Measurements from ENCODE around the gene ZNF683.

- TF ChIP-seq FOXM1 (IDR thresholded peaks at IDR 0.05; ENCODE audit: low read depth) (no peak), FOXM1 (CRISPR knock-in tag; IDR thresholded peaks at IDR 0.05; ENCODE audit: low read depth) (no peak), FOSL1 (tag; conservative IDR thresholded peaks at IDR 0.05) (no peak), GABPA (tag; conservative IDR thresholded peaks at IDR 0.05; ENCODE audit: low read depth) (no peak), ZKSCAN8 (CRISPR knock-in tag; IDR thresholded peaks at IDR 0.05) (no peak), ZKSCAN1 (IDR thresholded peaks at IDR 0.05; ENCODE audit: low read depth, low read length) (no peak), PTRF (tag; IDR thresholded peaks at IDR 0.05) (no peak), CEBPZ (IDR thresholded peaks at IDR 0.05; ENCODE audit: borderline replicate concordance, low read depth, low read length) (no peak), ZNF57 (CRISPR knock-in tag; IDR thresholded peaks at IDR 0.05) (no peak), BRD4 (IDR thresholded peaks at IDR 0.05) (no peak), GATA2 (CRISPR knock-in tag; IDR thresholded peaks at IDR 0.05) (no peak), LARP7 (IDR thresholded peaks at IDR 0.05) (no peak), ZBTB33 (CRISPR knock-in tag; IDR thresholded peaks at IDR 0.05) (no peak), ADNP (tag; IDR thresholded peaks at IDR 0.05) (no peak)
Observed at GRCh38 chr1:26322042-26322331, 50.6 kb downstream of the ZNF683 start.
